Endothelial cell (in vitro differentiated cells): Measurements from ENCODE around the gene AKAP13. TPM values are rescaled to one million over a fixed set of nuclear protein-coding genes. Genes with fewer than 3 reads are reported as not detected.

Source experiments
- DNase-seq: peaks from one replicate; pipeline ENCODE4 v3.0.0; 2021; ENCODE audit warnings: low spot score
- H3K27ac Mint-ChIP-seq: one replicate; pipeline ENCODE4 v1.8.0; 2021; ENCODE audit warnings: mixed read lengths, inconsistent platforms; ENCODE audit not compliant: unreplicated experiment
- H3K27me3 Mint-ChIP-seq: one replicate; pipeline ENCODE4 v1.8.0; 2021; ENCODE audit warnings: mild to moderate bottlenecking, moderate library complexity, mixed read lengths, inconsistent platforms; ENCODE audit not compliant: unreplicated experiment
- H3K36me3 Mint-ChIP-seq: one replicate; pipeline ENCODE4 v1.8.0; 2021; ENCODE audit warnings: mild to moderate bottlenecking, low read depth, mixed read lengths, inconsistent platforms; ENCODE audit not compliant: unreplicated experiment
- H3K4me1 Mint-ChIP-seq: one replicate; pipeline ENCODE4 v1.8.0; 2021; ENCODE audit warnings: mild to moderate bottlenecking, mixed read lengths, inconsistent platforms; ENCODE audit not compliant: unreplicated experiment
- H3K4me3 Mint-ChIP-seq: one replicate; pipeline ENCODE4 v1.8.0; 2021; ENCODE audit warnings: mild to moderate bottlenecking, mixed read lengths, inconsistent platforms; ENCODE audit not compliant: unreplicated experiment
- H3K9me3 Mint-ChIP-seq: one replicate; pipeline ENCODE4 v1.8.0; 2021; ENCODE audit warnings: mixed read lengths, inconsistent platforms; ENCODE audit not compliant: unreplicated experiment
- CTCF ChIP-seq: fragments of 200-600 bp; sonication (generic); IDR thresholded peaks from one replicate; pipeline ENCODE4 v1.5.0; 2021; ENCODE audit warnings: antibody characterized with exemption; ENCODE audit not compliant: unreplicated experiment
- total RNA-seq: library from RNA; stranded (reverse); fragmentation: NEBNext Ultra II Directional; extraction: Animal tissue kit (Norgen Biotek cat#: 25700); gene quantifications from one replicate; pipeline ENCODE4 v1.2.1, GENCODE V29; 2021; ENCODE audit not compliant: unreplicated experiment

AKAP13 gene
- total RNA-seq, 1 donor from 2014 or later = 249 TPM

- no peak overlapping the region for H3K4me3 Mint-ChIP-seq
- no peak for DNase-seq
- peaks cover 3% of the 10 kb centered on the region for H3K4me1 Mint-ChIP-seq
- peaks cover 13% of the 10 kb centered on the region for H3K27me3 Mint-ChIP-seq
- no peak overlapping the region for H3K27ac Mint-ChIP-seq
- TF ChIP-seq CTCF = no peak
- H3K36me3 Mint-ChIP-seq = peaks cover 10% of the 10 kb centered on the region
- no peaks in the 10 kb centered on the region for H3K9me3 Mint-ChIP-seq
Measured at GRCh38 chr15:85763673-85764633, 383.6 kb downstream of the AKAP13 start.

GRCh38 chr15:85764649-85765277 is 384.4 kb downstream of the AKAP13 start:
- no peaks in the 10 kb centered on the region for H3K9me3 Mint-ChIP-seq
- H3K4me3 Mint-ChIP-seq = no peak overlapping the region
- TF ChIP-seq CTCF = no peak
- H3K36me3 Mint-ChIP-seq = peaks cover 10% of the 10 kb centered on the region
- peak overlapping the region; percentile 38 for H3K27ac Mint-ChIP-seq
- DNase-seq = no peak
- peaks cover 15% of the 10 kb centered on the region for H3K27me3 Mint-ChIP-seq
- H3K4me1 Mint-ChIP-seq = peaks cover 3% of the 10 kb centered on the region

- Mint-ChIP-seq H3K9me3 (no peaks in the 10 kb centered on the region), H3K27ac (peak overlapping the region; percentile 61), H3K27me3 (peaks cover 17% of the 10 kb centered on the region), H3K36me3 (peaks cover 10% of the 10 kb centered on the region), H3K4me1 (peaks cover 4% of the 10 kb centered on the region), H3K4me3 (no peak overlapping the region)
- DNase-seq = no peak
- TF ChIP-seq CTCF = no peak
Measured at GRCh38 chr15:85766001-85766831, 385.8 kb downstream of the AKAP13 start.

GRCh38 chr15:85767785-85768529 is 387.6 kb downstream of the AKAP13 start:
- Mint-ChIP-seq H3K9me3 (no peaks in the 10 kb centered on the region), H3K27me3 (peaks cover 9% of the 10 kb centered on the region)

More at GRCh38 chr15:85767785-85768529, 387.6 kb downstream of the AKAP13 start:
- Mint-ChIP-seq H3K4me3 (no peak overlapping the region), H3K4me1 (peaks cover 6% of the 10 kb centered on the region), H3K36me3 (peaks cover 7% of the 10 kb centered on the region), H3K27ac (no peak overlapping the region)
- TF ChIP-seq CTCF = peak; percentile 15
- no peak for DNase-seq
